Esophagus muscularis mucosa (tissue), 4 donors: Measurements from ENCODE around the gene MIA3. TPM values are rescaled to one million over a fixed set of nuclear protein-coding genes. Genes with fewer than 3 reads are reported as not detected.

ENCODE experiments used
- DNase-seq: peaks from one replicate; pipeline ENCODE4 v3.0.0-alpha.2; 2017; ENCODE audit errors: extremely low spot score
- H3K27ac ChIP-seq, 4 donors: fragments of 200-600 bp; sonication (generic); replicated peaks in 1 of 4; 1 replicate in 3 of 4; 2 replicates in 1 of 4; pipeline ENCODE4 v1.5.1; 2016 to 2019; ENCODE audit warnings: mild to moderate bottlenecking in 1 of 4
- H3K27me3 ChIP-seq, 4 donors: fragments of 200-600 bp; sonication (generic); one replicate each; pipeline versions ENCODE4 v1.5.1 to v1.6.0; 2016 to 2019
- H3K36me3 ChIP-seq, 4 donors: fragments of 200-600 bp; sonication (generic); one replicate each; pipeline ENCODE4 v1.5.1; 2016 to 2019
- H3K4me1 ChIP-seq, 4 donors: fragments of 200-600 bp; sonication (generic); one replicate each; pipeline ENCODE4 v1.5.1; 2016 to 2019
- H3K4me3 ChIP-seq, 4 donors: fragments of 200-600 bp; sonication (generic); 1 replicate in 2 of 4; 2 replicates in 2 of 4; pipeline ENCODE4 v1.5.1; 2016 to 2019; ENCODE audit warnings: mild to moderate bottlenecking in 4 of 4, moderate library complexity in 1 of 4
- H3K9me3 ChIP-seq, 4 donors: fragments of 200-600 bp; sonication (generic); 1 replicate in 3 of 4; 2 replicates in 1 of 4; pipeline ENCODE4 v1.5.1; 2016 to 2019
- CTCF ChIP-seq, 3 experiments: fragments of 200-600 bp in 2 of 3; fragments of 450-650 bp in 1 of 3; sonication (generic) in 2 of 3; IDR thresholded peaks; one replicate each; pipeline ENCODE4 v1.5.1; 2017 to 2019; ENCODE audit warnings: antibody characterized with exemption in 3 of 3, mild to moderate bottlenecking in 2 of 3, moderate library complexity in 1 of 3
- EP300 ChIP-seq: sonication (generic); formaldehyde crosslinking; IDR thresholded peaks from one replicate; pipeline ENCODE4 v1.6.1; 2017; ENCODE audit warnings: antibody characterized with exemption
- POLR2A ChIP-seq: fragments of 450-650 bp; IDR thresholded peaks from one replicate; pipeline ENCODE4 v1.6.1; 2017; ENCODE audit warnings: antibody characterized with exemption, moderate library complexity, mild to moderate bottlenecking, low read depth
- POLR2AphosphoS5 ChIP-seq, 2 donors: sonication (generic); formaldehyde crosslinking; IDR thresholded peaks; one replicate each; pipeline ENCODE4 v1.6.1; 2017; ENCODE audit warnings: antibody characterized with exemption in 2 of 2
- WGBS: methylation state at CpG from one replicate; pipeline ENCODE4 v1.1.5; 2018; 5-methylcytosine and 5-hydroxymethylcytosine counted together
- intact Hi-C: fragments of 100-400 bp; cut with DNase I; formaldehyde crosslinking; loops from one replicate; pipeline ENCODE4 v1.15.1; 2023
- total RNA-seq, 4 donors: library from RNA; depleted of rRNA; stranded (reverse); fragments of >200 nt; gene quantifications; one replicate each; pipeline versions ENCODE4 v1.1.0 to v1.2.1, GENCODE V29; 2016

Gene MIA3
- total RNA-seq, result 10 to 100 TPM; 36.1 to 53.0 (median 49.0) TPM

- H3K27ac ChIP-seq, result peak within 1 kb of the TSS; percentile 86 to 92 (median 90)
- no peaks in the 10 kb centered on the region for H3K27me3 ChIP-seq
- intact Hi-C loops, result loop anchor here (5.0 kb wide), 1 partner anchor 151 kb away; no protein-coding TSS in a partner anchor
- peaks cover 4 to 30% (median 21%) of the 10 kb centered on the region in 4 donors for H3K4me1 ChIP-seq
- H3K9me3 ChIP-seq, result no peaks in the 10 kb centered on the region
- 0% methylated on average over 10 of the region's 81 CpGs for WGBS
- H3K36me3 ChIP-seq, result peaks cover 5 to 20% (median 14%) of the 10 kb centered on the region in 4 donors
- peak within 1 kb of the TSS; percentile 91 to 100 (median 98) for H3K4me3 ChIP-seq
- DNase-seq, result no peak
- peak in 1 of 2 donors; percentile 61 for TF ChIP-seq POLR2AphosphoS5 (IDR thresholded peaks at IDR 0.05)
- TF ChIP-seq CTCF (IDR thresholded peaks at IDR 0.05), result no peak
- TF ChIP-seq EP300, result no peak
These were observed at the start of gene MIA3 for GRCh38 chr1:222618001-222618879. TSS of gene MIA3 (plus strand) at chr1:222618097. CDS start at chr1:222618111, 14 bp downstream.

GRCh38 chr1:222570837-222571236 lies 47.1 kb upstream of the MIA3 start:
- intact Hi-C loops, result no loop called here
- TF ChIP-seq CTCF (IDR thresholded peaks at IDR 0.05), result no peak
- no peak for TF ChIP-seq EP300
- no peak for TF ChIP-seq POLR2A
- TF ChIP-seq POLR2AphosphoS5 (IDR thresholded peaks at IDR 0.05), result no peak
- H3K4me1 ChIP-seq, result no peaks in the 10 kb centered on the region
- H3K9me3 ChIP-seq, result no peaks in the 10 kb centered on the region
- 90% methylated on average over 1 of the region's 1 CpG for WGBS
- no peaks in the 10 kb centered on the region for H3K27me3 ChIP-seq
- H3K27ac ChIP-seq, result no peak overlapping the region
- peaks cover 4 to 52% (median 36%) of the 10 kb centered on the region in 4 donors for H3K36me3 ChIP-seq
- no peak overlapping the region for H3K4me3 ChIP-seq
- no peak for DNase-seq

- DNase-seq, result no peak
- WGBS, result 94% methylated on average over 3 of the region's 3 CpGs
- Histone ChIP-seq H3K4me3 (no peak overlapping the region), H3K9me3 (no peaks in the 10 kb centered on the region), H3K27ac (no peak overlapping the region), H3K4me1 (no peaks in the 10 kb centered on the region), H3K36me3 (peaks cover 0 to 57% (median 22%) of the 10 kb centered on the region in 4 donors), H3K27me3 (no peaks in the 10 kb centered on the region)
- intact Hi-C loops, result no loop called here
- TF ChIP-seq POLR2A (no peak), POLR2AphosphoS5 (IDR thresholded peaks at IDR 0.05) (no peak), EP300 (no peak)
These were observed 38.6 kb upstream of the MIA3 start for GRCh38 chr1:222579316-222579715.

- no peak for DNase-seq
These were observed 35.7 kb upstream of the MIA3 start for GRCh38 chr1:222582099-222582774.

More at GRCh38 chr1:222582099-222582774, 35.7 kb upstream of the MIA3 start:
- TF ChIP-seq EP300 (no peak), CTCF (IDR thresholded peaks at IDR 0.05) (no peak), POLR2AphosphoS5 (IDR thresholded peaks at IDR 0.05) (no peak), POLR2A (no peak)
- Histone ChIP-seq H3K4me3 (no peak overlapping the region), H3K27me3 (no peaks in the 10 kb centered on the region), H3K27ac (no peak overlapping the region), H3K4me1 (peaks cover 0 to 7% (median 2%) of the 10 kb centered on the region in 4 donors), H3K36me3 (peaks cover 0 to 50% (median 19%) of the 10 kb centered on the region in 4 donors), H3K9me3 (no peaks in the 10 kb centered on the region)
- WGBS, result 90% methylated on average over 4 of the region's 4 CpGs
- intact Hi-C loops, result no loop called here
